GM18520 (cell line): ENCODE data around the gene FAM114A1.
"Not testable (repeated sequence)": the region's sequence is repeated elsewhere in the genome, so short reads cannot be mapped to it uniquely, and the experiment has no call there.

Experiments used
- ATAC-seq: cut with Tn5 transposase; IDR thresholded peaks from one replicate; pipeline ENCODE4 v1.9.1; 2021; ENCODE audit not compliant: unreplicated experiment

Gene FAM114A1

GRCh38 chr4:38928974-38929373 is 61.4 kb downstream of the FAM114A1 start:
- ATAC-seq: no peak

- no peak for ATAC-seq
Observed at GRCh38 chr4:38930204-38930603, 62.6 kb downstream of the FAM114A1 start.

GRCh38 chr4:38930707-38931106 is 63.1 kb downstream of the FAM114A1 start:
- no peak for ATAC-seq

GRCh38 chr4:38931125-38931524 is 63.5 kb downstream of the FAM114A1 start:
- no peak for ATAC-seq

GRCh38 chr4:38935391-38936073 is 67.9 kb downstream of the FAM114A1 start:
- no peak for ATAC-seq

- ATAC-seq: peak; percentile 89
Observed at GRCh38 chr4:38939165-38939564, 71.6 kb downstream of the FAM114A1 start.

- ATAC-seq: no peak
Observed at GRCh38 chr4:38940476-38940875, 72.9 kb downstream of the FAM114A1 start.

GRCh38 chr4:38941906-38942305 is 74.3 kb downstream of the FAM114A1 start:
- ATAC-seq: not testable (repeated sequence)

GRCh38 chr4:38943343-38943742 is 75.7 kb downstream of the FAM114A1 start:
- ATAC-seq: no peak

GRCh38 chr4:38944440-38944839 is 76.8 kb downstream of the FAM114A1 start:
- ATAC-seq: no peak

GRCh38 chr4:38946919-38947318 is 79.3 kb downstream of the FAM114A1 start:
- no peak for ATAC-seq

GRCh38 chr4:38948551-38948950 is 80.9 kb downstream of the FAM114A1 start:
- no peak for ATAC-seq

GRCh38 chr4:38949411-38950051 is 81.9 kb downstream of the FAM114A1 start:
- no peak for ATAC-seq

GRCh38 chr4:38950159-38950558 is 82.6 kb downstream of the FAM114A1 start:
- no peak for ATAC-seq

- ATAC-seq: no peak
Observed at GRCh38 chr4:38950734-38951133, 83.1 kb downstream of the FAM114A1 start.

GRCh38 chr4:38951598-38951997 is 84.0 kb downstream of the FAM114A1 start:
- no peak for ATAC-seq

- ATAC-seq: no peak
Observed at GRCh38 chr4:38952017-38952416, 84.4 kb downstream of the FAM114A1 start.

GRCh38 chr4:38954727-38955126 is 87.1 kb downstream of the FAM114A1 start:
- ATAC-seq: no peak

GRCh38 chr4:38955957-38956356 is 88.4 kb downstream of the FAM114A1 start:
- no peak for ATAC-seq

GRCh38 chr4:38957261-38957815 is 89.7 kb downstream of the FAM114A1 start:
- ATAC-seq: no peak

- no peak for ATAC-seq
Observed at GRCh38 chr4:38957893-38958292, 90.3 kb downstream of the FAM114A1 start.

GRCh38 chr4:38958453-38959190 is 91.0 kb downstream of the FAM114A1 start:
- no peak for ATAC-seq
